ENCODE data around the gene ABCG1.

ABCG1 gene

GRCh38 chr21:42272984-42273600 lies 54.2 kb downstream of the ABCG1 start:
- DNase-seq, result no peak

- no peak for DNase-seq
Measured at GRCh38 chr21:42276076-42276475, 57.1 kb downstream of the ABCG1 start.

GRCh38 chr21:42276526-42277154 lies 57.7 kb downstream of the ABCG1 start:
- no peak for DNase-seq

- no peak for DNase-seq
Measured at GRCh38 chr21:42277593-42277992, 58.7 kb downstream of the ABCG1 start.

GRCh38 chr21:42278451-42279149 lies 59.7 kb downstream of the ABCG1 start:
- no peak for DNase-seq

GRCh38 chr21:42279341-42279871 lies 60.5 kb downstream of the ABCG1 start:
- no peak for DNase-seq

- DNase-seq, result no peak
Measured at GRCh38 chr21:42279888-42280287, 60.9 kb downstream of the ABCG1 start.

- no peak for DNase-seq
Measured at GRCh38 chr21:42280356-42281180, 61.6 kb downstream of the ABCG1 start.

- no peak for DNase-seq
Measured at GRCh38 chr21:42281181-42281680, 62.3 kb downstream of the ABCG1 start.

GRCh38 chr21:42282021-42282420 lies 63.1 kb downstream of the ABCG1 start:
- DNase-seq, result no peak

GRCh38 chr21:42282715-42283114 lies 63.8 kb downstream of the ABCG1 start:
- no peak for DNase-seq

- no peak for DNase-seq
Measured at GRCh38 chr21:42285569-42286245, 66.8 kb downstream of the ABCG1 start.

- no peak for DNase-seq
Measured at GRCh38 chr21:42286416-42286815, 67.5 kb downstream of the ABCG1 start.

- DNase-seq, result no peak
Measured at GRCh38 chr21:42287193-42288083, 68.5 kb downstream of the ABCG1 start.

- no peak for DNase-seq
Measured at GRCh38 chr21:42288962-42289361, 70.0 kb downstream of the ABCG1 start.

GRCh38 chr21:42289926-42290325 lies 71.0 kb downstream of the ABCG1 start:
- DNase-seq, result no peak

- DNase-seq, result no peak
Measured at GRCh38 chr21:42290505-42290904, 71.6 kb downstream of the ABCG1 start.

GRCh38 chr21:42291003-42291750 lies 72.2 kb downstream of the ABCG1 start:
- no peak for DNase-seq

GRCh38 chr21:42291751-42292562 lies 73.0 kb downstream of the ABCG1 start:
- DNase-seq, result no peak

All from cerebellar nuclear complex (tissue), 1 donor.